Fibroblast of pulmonary artery (primary cell): Measurements from ENCODE around the gene GRIK3.

ENCODE experiments used
- DNase-seq: peaks from one replicate; pipeline ENCODE4 v3.0.0-alpha.2; 2010; ENCODE audit warnings: low read depth
- H3K4me3 ChIP-seq: replicated peaks from 2 replicates; pipeline ENCODE4 v1.5.1; 2011; ENCODE audit warnings: low read depth, mild to moderate bottlenecking, control low read depth, low read length, moderate library complexity
- TF ChIP-seq, protein P1 (sequence below): IDR thresholded peaks from 2 replicates; pipeline ENCODE4 v1.5.1; 2011; ENCODE audit warnings: mild to moderate bottlenecking, control low read depth, low read length, inconsistent platforms; ENCODE audit errors: missing control alignments

Gene GRIK3

DNA sequence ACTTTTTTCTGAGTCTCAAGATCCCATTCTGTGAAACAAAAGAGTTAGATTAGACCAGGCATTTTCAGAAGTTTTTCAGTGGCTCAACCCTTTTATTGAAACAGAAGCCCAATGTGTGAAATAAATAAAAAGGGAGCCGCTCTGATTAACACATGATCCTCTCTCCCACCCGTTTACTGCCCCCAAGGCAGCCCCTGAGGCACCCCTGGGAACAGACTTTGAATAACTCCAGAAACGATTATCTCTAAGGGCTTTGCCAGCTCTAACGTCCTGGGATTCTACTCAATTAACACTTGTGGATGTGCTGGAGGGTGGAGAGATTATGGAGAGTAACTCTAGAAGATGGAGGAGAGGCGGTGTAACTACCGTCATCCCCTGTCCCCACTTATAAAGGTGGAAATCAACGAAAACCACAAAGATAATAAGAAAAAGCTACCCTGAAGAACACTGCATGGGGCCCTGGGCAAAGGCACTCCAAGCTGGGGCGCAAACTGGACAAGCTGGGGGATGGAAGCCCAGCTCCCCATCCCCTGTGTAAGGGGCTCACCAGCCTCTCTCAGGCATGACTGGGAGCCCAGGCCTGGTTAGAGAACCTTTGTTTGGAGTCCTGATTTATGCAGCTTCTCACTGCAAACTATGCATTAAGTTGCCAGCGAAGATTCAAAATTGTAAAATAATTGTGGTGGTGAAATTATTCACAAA is 39.0 kb upstream of the GRIK3 start:
- TF ChIP-seq, protein P1, sequence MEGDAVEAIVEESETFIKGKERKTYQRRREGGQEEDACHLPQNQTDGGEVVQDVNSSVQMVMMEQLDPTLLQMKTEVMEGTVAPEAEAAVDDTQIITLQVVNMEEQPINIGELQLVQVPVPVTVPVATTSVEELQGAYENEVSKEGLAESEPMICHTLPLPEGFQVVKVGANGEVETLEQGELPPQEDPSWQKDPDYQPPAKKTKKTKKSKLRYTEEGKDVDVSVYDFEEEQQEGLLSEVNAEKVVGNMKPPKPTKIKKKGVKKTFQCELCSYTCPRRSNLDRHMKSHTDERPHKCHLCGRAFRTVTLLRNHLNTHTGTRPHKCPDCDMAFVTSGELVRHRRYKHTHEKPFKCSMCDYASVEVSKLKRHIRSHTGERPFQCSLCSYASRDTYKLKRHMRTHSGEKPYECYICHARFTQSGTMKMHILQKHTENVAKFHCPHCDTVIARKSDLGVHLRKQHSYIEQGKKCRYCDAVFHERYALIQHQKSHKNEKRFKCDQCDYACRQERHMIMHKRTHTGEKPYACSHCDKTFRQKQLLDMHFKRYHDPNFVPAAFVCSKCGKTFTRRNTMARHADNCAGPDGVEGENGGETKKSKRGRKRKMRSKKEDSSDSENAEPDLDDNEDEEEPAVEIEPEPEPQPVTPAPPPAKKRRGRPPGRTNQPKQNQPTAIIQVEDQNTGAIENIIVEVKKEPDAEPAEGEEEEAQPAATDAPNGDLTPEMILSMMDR = no peak
- no peak for DNase-seq
- no peak overlapping the region for H3K4me3 ChIP-seq

DNA sequence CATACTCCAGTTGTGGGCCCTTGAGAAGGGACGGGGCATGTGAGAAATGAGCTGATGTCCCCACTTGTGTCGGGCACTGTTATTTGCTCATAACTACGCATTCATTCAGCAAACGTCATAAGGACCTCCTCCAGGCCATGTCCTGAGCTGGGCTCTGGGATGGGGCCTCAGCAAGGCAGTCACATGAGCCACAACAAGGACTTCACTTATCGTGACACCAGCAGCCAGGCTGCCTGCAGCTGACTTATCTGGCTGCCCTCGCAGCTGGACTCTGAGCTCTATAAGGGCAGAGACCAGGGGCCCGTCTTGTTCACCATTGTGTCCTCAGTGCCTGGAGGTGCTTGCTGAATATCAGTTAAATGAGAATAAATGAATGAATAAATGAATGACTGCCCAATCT is 37.5 kb upstream of the GRIK3 start:
- TF ChIP-seq, protein P1 = no peak
- H3K4me3 ChIP-seq = no peak overlapping the region
- no peak for DNase-seq

DNA sequence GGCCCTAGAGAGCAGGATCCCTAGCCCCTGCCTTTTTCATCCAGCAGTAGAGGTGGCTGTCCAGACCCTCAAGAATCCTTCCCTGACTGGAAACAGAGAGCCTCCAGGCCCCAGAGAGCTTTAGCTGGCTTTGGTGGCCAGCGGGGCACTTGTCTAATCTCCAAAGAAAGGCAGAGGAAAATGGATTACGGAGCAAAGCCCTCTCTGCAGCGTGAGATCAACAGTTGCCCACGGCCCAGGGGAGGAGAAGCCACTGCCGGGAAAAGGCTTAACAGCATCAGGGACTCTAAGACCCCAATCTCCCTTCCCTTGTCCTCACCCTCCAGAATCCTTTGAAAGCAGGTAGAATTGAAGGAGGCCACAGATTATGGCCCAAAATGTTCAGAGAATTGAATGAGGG is 35.8 kb upstream of the GRIK3 start:
- DNase-seq = no peak
- TF ChIP-seq, protein P1 = no peak
- no peak overlapping the region for H3K4me3 ChIP-seq

DNA sequence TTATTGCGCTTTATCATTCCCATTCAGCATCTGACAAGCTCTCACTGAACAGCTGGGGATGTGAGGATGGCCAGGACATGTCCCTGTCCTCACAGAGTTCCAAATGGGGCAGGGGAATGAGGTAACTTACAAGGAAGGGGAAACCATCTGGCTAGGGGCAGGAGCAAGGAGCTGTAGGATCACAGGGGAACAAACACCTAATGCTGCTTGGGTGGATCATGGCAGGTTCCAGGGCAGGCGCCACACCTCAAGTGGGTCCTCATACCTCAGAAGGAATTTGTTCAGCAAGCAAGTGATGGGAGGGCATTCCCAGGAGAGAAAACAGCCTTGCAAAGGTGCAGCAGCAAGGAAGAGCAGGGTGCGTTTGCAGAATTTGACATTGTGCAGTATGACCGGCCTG is 35.1 kb upstream of the GRIK3 start:
- TF ChIP-seq, protein P1 = no peak
- H3K4me3 ChIP-seq = no peak overlapping the region
- DNase-seq = no peak

DNA sequence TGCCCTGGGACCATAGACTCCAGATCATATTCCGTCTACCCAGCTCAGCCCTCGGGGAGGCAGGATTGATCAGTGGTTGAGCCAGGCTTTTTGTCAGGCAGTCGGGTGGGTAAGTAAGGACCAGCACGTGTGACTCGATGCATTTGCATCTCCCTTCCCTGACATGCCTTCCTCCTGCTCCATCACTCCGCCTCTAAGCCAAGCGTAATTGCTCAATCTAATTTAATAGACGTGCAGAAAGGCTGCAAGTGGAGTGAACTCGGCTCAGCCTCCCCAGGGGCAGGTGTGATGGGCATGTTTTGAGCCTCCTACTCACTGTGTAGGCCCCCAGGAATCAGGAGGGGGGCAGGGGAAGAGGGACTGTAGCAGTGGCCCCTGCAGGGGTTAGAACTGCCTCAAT is 34.6 kb upstream of the GRIK3 start:
- TF ChIP-seq, protein P1 = no peak
- no peak for DNase-seq
- no peak overlapping the region for H3K4me3 ChIP-seq

DNA sequence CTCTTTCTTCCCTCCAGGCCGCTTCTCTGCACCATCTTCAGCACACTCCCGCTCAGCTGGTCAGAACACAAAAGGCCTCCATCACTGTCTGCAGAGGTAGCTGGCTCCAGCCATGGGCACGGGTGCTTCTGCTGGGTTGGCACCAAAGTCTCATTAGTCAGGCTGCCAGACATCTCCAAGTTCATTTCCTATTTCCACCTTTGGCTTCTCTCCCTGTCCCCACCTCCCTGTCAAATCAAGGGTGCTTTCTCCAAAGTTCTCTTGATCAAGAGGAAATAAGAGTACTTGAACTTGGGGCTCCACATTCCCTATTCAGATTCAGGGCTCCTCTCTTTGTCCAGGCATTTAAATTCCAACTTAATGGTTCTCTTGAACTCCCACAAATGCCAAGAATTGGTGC is 33.9 kb upstream of the GRIK3 start:
- TF ChIP-seq, protein P1 = no peak
- no peak overlapping the region for H3K4me3 ChIP-seq
- DNase-seq = no peak

DNA sequence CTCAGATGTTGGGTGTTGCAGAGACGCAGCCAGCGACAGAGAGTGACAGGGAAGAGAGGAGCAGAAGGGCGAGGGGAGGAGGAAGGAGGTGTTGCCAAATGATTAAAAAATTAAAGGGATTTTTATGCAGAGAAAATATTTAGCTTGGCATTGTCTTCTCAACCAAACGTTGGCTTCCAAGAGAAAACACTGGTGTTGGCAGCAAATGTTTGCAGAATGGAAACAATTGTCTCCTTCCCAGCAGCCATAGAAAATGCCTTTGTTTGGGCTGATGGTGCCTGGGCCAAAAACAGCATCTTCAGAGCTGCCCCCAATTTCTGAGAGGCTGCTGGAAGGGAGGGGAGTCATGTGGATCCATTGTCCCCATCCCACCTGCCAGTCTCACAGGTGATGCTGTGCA is 29.7 kb upstream of the GRIK3 start:
- no peak overlapping the region for H3K4me3 ChIP-seq
- TF ChIP-seq, protein P1 = no peak
- DNase-seq = no peak
